ENCODE results near the gene B9D1.

B9D1 gene

DNA sequence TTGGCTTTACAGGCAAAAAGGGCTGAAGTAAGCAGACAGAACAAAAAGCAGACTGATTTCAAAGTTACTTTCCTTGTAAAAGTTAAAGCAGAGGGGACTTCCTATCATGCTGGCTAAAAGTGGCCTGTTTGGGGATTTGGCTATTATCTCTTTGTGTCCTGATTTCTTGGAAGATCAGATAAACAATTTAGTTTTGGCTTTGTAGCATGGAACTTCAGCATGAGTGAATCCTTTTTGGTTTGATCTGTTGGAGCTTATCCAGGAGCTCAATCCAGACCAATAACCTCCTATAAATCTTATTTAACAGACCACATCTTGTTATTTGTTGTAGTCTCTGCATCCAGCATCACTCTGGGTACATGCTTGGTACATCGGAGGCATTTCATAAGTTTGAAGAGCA is 39.6 kb upstream of the B9D1 start:
- H3K36me3 ChIP-seq: no peaks in the 10 kb centered on the region
- DNase-seq: no peak
- TF ChIP-seq, protein P1, sequence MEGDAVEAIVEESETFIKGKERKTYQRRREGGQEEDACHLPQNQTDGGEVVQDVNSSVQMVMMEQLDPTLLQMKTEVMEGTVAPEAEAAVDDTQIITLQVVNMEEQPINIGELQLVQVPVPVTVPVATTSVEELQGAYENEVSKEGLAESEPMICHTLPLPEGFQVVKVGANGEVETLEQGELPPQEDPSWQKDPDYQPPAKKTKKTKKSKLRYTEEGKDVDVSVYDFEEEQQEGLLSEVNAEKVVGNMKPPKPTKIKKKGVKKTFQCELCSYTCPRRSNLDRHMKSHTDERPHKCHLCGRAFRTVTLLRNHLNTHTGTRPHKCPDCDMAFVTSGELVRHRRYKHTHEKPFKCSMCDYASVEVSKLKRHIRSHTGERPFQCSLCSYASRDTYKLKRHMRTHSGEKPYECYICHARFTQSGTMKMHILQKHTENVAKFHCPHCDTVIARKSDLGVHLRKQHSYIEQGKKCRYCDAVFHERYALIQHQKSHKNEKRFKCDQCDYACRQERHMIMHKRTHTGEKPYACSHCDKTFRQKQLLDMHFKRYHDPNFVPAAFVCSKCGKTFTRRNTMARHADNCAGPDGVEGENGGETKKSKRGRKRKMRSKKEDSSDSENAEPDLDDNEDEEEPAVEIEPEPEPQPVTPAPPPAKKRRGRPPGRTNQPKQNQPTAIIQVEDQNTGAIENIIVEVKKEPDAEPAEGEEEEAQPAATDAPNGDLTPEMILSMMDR (IDR thresholded peaks at IDR 0.05; ENCODE audit: low read depth, low read length): no peak
- no peaks in the 10 kb centered on the region for H3K27me3 ChIP-seq (ENCODE audit: insufficient read depth, low read depth, severe bottlenecking)
- no peak overlapping the region for H3K27ac ChIP-seq
- no peak overlapping the region for H3K4me3 ChIP-seq (ENCODE audit: low read depth, low read length)
- H3K9me3 ChIP-seq (ENCODE audit: severe bottlenecking): no peaks in the 10 kb centered on the region

DNA sequence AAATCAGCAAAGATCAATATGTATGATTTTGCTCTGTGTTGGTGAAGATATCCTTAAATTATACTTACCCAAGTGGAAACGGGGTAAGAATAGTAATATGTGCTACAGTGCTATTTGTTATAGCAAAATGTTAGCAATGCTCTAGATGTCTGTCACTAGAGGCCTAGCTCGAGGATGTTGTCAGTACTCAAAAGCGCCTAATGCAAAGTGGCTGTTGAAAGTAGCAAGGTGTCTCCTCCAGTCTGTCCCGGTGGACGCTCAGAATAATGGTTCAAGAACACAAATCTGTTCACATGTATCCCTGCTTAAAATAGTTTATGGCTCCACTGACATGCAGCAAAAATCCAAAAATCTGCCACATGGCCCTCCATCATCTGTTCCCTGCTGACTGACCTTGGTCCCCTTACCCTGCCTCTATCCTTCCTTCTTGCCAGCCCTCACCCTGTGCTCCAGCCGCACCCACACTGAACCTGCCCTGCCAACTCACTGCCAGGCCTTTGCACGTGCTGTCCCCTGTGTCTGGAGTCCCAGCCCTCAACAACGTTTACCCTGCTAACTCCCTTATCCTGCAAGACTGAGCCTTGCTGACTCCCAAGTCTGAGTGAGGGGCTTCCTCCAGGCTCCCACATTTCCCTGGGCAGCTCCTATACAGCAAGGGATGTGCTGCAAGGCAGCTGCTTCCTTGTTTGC is 38.9 kb upstream of the B9D1 start:
- TF ChIP-seq, protein P1 (IDR thresholded peaks at IDR 0.05; ENCODE audit: low read depth, low read length): no peak
- H3K36me3 ChIP-seq: no peaks in the 10 kb centered on the region
- H3K9me3 ChIP-seq (ENCODE audit: severe bottlenecking): no peaks in the 10 kb centered on the region
- H3K27ac ChIP-seq: no peak overlapping the region
- H3K27me3 ChIP-seq (ENCODE audit: insufficient read depth, low read depth, severe bottlenecking): no peaks in the 10 kb centered on the region
- no peak overlapping the region for H3K4me3 ChIP-seq (ENCODE audit: low read depth, low read length)
- DNase-seq: no peak

DNA sequence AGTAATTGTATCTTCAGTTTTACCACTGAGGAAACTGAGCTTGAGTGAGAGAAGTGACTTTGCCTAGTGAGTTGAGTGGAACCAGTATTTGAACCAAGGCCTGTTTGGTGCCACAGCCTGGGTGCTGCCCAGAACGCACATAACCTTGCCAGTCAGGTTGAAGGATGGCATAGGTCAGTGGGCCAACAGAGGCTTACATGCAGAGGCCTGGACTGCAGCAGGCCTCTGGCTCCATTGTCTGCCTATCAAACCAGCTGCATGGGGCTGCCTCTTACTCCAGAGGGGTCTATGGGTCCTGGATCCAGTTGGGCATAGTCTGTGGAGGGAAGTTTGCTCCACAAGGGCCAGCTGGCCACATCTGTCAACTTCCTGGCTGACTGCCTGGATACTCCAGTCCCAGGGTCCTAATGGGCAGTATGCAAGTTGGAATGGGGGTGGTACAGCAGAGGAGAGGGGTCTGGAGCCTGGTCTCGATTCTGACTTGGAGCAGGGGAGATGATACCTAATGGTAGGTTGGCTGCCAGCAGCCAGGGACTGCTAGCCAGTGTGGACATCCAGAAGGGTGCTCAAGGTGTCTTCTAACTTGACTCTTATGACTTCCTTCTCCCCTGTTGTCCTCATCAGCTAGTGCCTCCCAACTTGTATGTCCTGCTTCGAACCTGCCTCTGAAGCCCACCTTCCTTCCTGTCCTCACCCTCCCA is 37.4 kb upstream of the B9D1 start:
- no peak for DNase-seq
- Histone ChIP-seq H3K4me3 (ENCODE audit: low read depth, low read length) (no peak overlapping the region), H3K27me3 (ENCODE audit: insufficient read depth, low read depth, severe bottlenecking) (no peaks in the 10 kb centered on the region), H3K36me3 (no peaks in the 10 kb centered on the region), H3K9me3 (ENCODE audit: severe bottlenecking) (no peaks in the 10 kb centered on the region), H3K27ac (no peak overlapping the region)
- TF ChIP-seq, protein P1 (IDR thresholded peaks at IDR 0.05; ENCODE audit: low read depth, low read length): no peak

DNA sequence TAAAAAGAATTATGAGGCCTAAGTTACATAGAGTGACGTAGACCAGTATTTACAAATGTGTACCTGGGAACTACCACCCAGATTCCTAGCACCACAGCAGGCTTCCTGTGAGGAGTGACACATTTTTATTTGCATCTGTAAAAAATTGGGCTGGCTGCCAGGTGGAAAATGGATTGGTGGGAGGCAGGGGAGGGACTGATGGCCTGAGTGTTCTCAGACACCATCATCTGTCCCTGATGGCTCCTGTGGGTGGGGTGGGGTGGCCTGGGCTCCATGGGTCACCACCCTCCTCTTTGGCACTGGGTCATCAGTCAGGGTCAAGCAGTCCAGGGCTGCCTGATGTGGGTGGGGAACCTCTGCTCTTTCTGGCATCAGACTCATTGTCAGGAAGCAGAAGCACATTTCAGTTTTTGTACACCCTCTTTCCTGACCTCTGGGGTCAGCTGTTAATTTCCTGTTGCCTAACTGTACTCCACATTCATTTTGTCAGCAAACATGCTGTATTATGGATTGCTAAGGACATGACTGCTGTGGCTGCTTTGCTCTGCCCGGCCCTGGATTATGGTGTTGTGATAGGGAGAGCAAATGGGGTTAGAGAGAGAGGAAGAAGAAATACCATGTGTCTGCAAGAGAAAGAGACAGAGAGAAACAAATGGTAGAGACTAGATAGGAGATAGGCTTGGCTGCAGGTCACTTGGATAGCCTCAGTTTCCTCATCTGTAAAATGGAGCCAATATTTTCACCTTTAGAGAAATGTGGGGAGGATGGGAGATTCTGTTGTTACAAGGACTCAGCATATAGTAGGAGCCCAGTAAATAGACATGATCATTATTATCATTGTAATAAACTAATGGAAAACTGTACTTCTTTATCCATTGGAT is 36.0 kb upstream of the B9D1 start:
- Histone ChIP-seq H3K4me3 (ENCODE audit: low read depth, low read length) (no peak overlapping the region), H3K36me3 (no peaks in the 10 kb centered on the region), H3K9me3 (ENCODE audit: severe bottlenecking) (no peaks in the 10 kb centered on the region), H3K27me3 (ENCODE audit: insufficient read depth, low read depth, severe bottlenecking) (no peaks in the 10 kb centered on the region), H3K27ac (no peak overlapping the region)
- TF ChIP-seq, protein P1 (IDR thresholded peaks at IDR 0.05; ENCODE audit: low read depth, low read length): no peak
- no peak for DNase-seq

DNA sequence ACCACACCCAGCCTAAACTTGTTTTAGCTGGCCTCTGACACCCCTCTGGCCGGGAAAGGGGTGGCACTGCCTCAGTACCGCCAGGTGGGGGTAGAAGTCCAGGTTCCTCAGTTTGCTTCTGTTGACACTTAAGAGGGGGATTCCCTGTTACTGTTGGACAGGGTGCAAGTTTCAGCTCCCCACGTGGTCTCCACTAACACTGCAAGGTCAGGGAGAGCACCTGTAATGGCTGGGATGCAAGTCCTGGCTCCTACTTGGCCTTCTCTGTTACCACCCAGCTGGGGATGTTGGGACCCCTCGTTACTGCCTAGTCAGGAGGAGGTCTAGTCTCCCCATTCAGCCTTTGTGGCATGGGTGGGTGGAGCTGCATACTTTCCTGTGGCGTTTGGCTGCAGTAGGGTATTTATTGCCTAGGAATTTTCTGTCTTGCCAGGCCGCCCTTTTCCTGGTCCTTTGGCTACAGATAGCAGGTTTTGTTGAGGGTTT is 35.1 kb upstream of the B9D1 start:
- DNase-seq: no peak
- Histone ChIP-seq H3K9me3 (ENCODE audit: severe bottlenecking) (no peaks in the 10 kb centered on the region), H3K36me3 (no peaks in the 10 kb centered on the region), H3K4me3 (ENCODE audit: low read depth, low read length) (no peak overlapping the region), H3K27ac (no peak overlapping the region), H3K27me3 (ENCODE audit: insufficient read depth, low read depth, severe bottlenecking) (no peaks in the 10 kb centered on the region)
- TF ChIP-seq, protein P1 (IDR thresholded peaks at IDR 0.05; ENCODE audit: low read depth, low read length): no peak
